Neural progenitor cell (in vitro differentiated cells): ENCODE data around the gene CDH23.

Experiments
- EZH2 ChIP-seq: fragments of 200-600 bp; sonication (generic); IDR thresholded peaks from 2 replicates; pipeline ENCODE4 v1.6.1; 2017; ENCODE audit warnings: antibody characterized with exemption, mild to moderate bottlenecking, moderate library complexity
- EZH2phosphoT487 ChIP-seq: fragments of 200-600 bp; sonication (generic); IDR thresholded peaks from 2 replicates; pipeline ENCODE4 v1.6.1; 2017; ENCODE audit warnings: antibody characterized with exemption
- TF ChIP-seq, protein P1 (sequence below): fragments of 200-600 bp; sonication (generic); IDR thresholded peaks from 2 replicates; pipeline ENCODE4 v1.5.1; 2017; ENCODE audit warnings: antibody characterized with exemption, mild to moderate bottlenecking

DNA sequence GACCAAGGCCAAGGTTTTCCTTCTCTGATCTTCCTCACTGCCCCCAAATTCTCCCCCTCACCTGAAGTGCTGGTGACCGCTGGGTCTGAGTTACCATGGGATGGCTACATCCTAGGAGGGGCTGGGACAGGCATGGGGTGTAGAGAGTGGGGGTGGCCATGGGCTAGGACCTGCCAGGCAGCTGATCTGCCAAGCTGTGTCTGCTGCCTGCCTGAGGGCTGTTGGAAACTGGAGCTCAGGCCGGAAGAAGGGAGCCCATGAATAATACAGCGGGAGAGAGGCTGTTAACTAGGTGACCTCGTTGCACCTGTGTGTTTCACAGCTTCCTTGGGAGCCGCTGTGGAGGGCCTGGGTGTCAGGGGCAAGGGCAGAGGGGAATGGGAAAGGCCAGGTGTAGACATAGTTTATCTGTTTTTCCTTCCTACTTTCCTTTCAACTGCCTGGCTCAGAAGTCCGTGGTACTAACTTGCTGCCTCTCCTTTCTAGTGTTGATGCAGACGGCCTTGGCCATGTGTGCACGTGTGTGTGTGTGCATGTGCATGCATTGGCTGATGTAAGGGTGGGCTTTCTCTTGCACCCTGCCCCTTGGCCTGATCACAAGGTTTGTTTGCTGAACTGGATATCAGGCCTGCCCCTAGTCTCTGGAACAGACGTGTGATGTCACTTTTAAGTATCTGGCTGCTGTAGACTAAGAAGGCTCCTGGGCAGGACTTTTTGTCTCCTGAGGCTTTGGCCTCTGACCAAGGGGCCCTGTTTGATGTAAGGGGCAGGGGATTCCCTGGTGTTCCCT, 11.9 kb downstream of the CDH23 start:
- TF ChIP-seq, protein P1, sequence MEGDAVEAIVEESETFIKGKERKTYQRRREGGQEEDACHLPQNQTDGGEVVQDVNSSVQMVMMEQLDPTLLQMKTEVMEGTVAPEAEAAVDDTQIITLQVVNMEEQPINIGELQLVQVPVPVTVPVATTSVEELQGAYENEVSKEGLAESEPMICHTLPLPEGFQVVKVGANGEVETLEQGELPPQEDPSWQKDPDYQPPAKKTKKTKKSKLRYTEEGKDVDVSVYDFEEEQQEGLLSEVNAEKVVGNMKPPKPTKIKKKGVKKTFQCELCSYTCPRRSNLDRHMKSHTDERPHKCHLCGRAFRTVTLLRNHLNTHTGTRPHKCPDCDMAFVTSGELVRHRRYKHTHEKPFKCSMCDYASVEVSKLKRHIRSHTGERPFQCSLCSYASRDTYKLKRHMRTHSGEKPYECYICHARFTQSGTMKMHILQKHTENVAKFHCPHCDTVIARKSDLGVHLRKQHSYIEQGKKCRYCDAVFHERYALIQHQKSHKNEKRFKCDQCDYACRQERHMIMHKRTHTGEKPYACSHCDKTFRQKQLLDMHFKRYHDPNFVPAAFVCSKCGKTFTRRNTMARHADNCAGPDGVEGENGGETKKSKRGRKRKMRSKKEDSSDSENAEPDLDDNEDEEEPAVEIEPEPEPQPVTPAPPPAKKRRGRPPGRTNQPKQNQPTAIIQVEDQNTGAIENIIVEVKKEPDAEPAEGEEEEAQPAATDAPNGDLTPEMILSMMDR: no peak
- TF ChIP-seq EZH2 (no peak), EZH2phosphoT487 (no peak)
